Skin of body (tissue), 2 donors: ENCODE data around the gene GADD45B. TPM values are rescaled to one million over a fixed set of nuclear protein-coding genes. Genes with fewer than 3 reads are reported as not detected.

Source experiments
- DNase-seq: peaks from one replicate; lab custom pipeline; 2025; lab: John Stamatoyannopoulos, UW
- total RNA-seq: library from RNA; depleted of rRNA; stranded (reverse); fragments of >200 nt; gene quantifications from one replicate; pipeline ENCODE4 v1.2.3, GENCODE V29; 2014

The GADD45B gene, protein sequence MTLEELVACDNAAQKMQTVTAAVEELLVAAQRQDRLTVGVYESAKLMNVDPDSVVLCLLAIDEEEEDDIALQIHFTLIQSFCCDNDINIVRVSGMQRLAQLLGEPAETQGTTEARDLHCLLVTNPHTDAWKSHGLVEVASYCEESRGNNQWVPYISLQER
- total RNA-seq: 55.8 TPM

DNA sequence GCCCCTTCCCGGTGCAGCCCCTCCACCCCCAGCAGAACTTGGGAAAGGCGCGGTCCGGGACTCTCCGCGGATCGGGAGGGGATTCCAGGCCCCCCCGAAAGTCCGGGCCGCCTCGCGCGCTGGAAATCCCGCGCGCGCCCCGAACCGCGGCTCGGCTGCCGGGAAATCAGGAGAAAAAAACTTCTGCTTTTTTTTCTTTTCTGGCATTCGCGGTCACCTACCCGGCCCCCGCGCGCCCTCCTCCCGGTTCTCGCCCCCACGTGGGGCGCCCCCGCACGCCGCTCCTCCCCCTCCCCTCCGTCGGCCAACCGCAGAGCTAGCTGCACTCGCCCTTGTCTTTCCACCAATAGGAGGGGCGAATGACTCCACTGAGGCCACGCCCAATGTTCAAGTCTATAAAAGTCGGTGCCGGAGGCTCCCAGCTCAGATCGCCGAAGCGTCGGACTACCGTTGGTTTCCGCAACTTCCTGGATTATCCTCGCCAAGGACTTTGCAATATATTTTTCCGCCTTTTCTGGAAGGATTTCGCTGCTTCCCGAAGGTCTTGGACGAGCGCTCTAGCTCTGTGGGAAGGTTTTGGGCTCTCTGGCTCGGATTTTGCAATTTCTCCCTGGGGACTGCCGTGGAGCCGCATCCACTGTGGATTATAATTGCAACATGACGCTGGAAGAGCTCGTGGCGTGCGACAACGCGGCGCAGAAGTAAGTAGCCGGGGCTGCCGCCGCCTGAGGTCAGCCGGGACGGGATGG, at the start of gene GADD45B:
TSS of gene GADD45B (plus strand) at position 426 of the 749 bp plus-strand sequence. CDS start at position 658, 232 bp downstream.
- peak; percentile 98 for DNase-seq

DNA sequence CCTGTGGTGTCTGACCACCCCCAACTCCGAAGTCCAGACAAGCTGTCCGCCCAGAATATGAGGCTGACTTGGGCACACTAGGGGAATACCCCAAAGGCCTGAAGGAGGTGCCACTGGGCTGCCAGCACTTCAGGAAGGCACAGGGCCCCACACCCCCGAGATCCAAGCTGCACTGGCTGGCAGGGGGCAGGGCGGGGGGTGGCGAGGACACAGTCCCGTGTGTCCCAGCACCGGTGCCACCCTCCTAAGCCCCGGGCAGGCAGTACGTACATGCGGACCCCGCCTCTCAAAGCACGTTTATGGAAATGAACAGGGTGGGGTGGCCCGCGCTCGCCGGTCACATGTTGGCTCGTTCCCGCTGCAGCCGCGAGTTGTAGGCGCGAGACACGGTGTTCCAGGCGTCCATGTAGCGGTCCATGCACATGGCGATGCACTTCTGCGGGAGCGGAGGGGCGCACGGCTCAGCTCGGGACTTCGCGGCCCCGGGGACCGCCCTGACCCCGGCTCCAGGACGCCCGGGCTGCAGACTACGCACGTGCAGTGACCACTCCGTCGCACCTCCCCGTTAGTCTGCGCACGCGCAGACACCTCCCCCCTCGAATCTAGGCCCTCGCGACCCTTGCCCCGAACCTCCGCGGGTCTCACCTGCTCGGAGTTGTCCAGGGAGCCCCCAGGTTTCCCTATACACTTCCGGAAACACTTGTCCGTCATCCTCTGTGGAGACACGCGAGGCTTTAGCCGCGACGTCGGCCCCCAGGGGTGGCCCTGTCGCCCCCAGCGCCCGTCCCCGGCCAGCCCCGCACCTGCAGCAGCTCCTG, 49.1 kb upstream of the GADD45B start:
- no peak for DNase-seq

DNA sequence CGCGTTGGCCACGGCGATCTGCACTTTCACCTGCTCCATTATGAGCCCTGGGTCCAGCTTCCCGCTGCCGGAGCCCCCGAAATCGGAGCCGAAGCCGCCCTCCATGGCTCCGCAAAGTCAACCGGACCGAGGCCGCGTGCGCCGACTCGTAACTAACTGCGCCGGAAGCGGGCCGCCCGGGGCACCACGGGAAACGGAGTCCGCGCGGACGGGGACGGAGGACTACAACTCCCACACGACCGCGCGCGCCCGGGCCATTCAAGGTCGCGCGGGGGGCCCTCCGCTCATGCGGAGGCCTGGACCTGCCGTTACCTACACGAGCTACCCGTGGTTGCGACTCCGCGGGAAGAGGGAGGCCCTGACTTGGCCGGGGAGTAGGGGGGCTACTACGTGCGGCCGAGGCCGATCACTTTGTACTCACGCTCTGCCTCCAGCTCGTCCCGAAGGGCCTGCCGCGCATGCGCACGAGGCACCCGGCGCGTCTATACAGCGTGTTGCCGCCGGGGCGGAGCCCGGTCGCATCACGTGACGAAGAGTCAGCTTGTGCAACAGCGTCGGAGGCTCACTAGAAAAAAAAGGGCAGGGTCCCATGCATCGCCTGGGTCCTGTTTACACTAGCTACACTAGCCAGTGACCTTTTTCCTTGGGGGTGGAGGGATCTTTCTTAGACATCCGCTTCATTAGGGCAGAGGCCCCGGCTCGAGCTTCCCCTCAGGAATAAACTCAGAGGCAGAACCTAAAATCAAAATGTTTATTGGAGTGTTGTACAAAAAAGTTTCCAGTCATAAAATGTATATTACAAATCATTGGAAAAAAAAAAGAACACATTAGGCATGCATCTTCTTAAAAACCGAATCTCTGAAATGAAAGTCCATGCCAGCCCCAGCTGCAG, 48.3 kb upstream of the GADD45B start, which contains the start of gene TIMM13:
TSS of gene TIMM13 (minus strand) at position 158 of the 892 bp plus-strand sequence. CDS start at position 105, 53 bp downstream.
- peak; percentile 95 for DNase-seq

DNA sequence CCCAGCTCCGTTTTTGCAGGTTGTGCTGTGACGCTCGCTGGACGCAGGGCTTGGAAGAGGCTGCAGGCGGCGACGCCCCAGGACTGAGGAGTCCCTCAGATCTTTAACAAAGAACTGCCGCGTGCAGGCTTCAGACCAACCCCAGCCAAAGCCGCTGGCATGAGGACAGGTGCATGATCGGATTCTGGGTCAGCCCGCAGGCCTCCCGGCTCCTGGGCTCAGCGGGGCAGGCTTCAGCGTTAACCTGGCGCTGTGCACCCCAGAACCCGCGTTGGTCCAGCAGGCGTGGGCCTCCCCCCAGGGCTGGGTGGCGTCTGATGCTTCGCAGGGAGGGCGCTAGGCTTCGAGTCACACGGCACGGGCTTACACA, 47.6 kb upstream of the GADD45B start:
- no peak for DNase-seq

DNA sequence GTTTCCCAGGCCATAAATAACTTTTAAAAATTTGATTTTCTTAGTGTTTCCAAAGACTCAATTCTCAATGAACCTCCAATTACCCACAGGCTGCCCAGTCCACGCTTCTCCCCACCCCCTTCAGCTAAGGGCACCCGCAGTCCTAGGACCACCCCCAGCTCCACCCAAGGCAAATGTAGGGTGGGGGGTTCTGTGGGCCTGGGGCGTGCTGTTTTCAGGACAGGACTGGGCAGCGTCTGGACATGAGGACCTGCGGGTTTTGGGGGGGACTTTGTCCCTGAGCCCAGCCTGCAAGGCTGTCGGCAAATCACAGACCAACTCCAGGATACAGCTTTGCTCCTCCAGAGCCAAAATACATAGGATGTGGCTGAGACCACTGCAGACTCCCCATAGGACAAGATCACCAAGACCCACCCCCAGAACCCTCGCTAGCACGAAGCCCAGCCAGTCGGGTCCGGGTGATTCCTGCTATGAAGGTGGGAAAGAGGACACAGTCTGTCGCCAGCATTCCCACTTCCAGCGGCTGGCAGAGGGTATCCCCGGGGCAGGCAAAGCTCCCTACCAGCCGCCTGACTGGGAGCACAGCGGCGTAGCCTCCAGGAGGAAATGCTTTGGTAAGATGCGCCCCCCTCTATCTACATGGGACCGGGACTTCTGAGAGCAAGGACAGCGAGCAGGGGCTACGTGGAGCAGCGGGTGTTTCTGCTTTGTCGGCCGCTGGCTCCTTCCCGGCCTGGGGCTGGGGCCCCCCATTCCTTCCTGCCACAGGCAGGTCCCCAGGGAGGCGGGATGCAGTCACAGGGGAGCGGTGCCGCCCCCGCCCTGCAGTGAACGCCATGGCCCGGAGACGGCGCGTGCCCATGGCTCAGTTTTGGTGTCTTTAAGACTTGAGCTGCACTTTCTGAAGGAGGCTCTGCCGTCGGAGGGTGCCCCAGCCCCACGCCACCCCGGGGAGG, 46.9 kb upstream of the GADD45B start:
- DNase-seq: no peak

DNA sequence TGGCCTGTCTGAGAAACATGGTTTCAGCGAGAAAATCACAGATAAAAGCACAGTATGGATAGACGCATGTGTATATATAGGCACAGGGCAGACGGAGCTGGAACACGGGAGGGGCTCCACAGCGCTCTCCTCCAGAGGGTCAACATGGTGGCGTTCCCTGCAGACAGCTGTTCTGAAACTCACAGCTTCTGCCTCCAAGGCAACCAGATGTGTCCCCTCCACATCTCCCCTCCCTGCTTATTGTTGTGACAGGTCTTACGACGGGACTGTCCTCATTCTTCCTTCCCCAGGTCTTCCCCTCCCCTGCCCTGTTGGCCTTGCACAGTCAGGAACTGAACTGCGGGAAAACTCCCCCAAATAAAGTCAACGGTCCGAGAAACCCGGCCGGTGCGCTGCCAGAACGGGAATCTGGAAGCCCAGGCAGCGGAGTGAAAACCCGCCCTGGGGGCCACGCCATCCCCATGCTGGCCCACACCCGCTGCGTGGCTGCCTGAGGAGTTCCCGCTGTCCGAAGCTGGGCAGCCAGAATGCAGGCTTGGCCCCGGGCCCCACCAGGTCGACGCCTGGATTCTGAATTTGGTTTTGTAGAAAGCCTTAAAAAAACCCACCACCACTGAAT, 45.9 kb upstream of the GADD45B start:
- no peak for DNase-seq

DNA sequence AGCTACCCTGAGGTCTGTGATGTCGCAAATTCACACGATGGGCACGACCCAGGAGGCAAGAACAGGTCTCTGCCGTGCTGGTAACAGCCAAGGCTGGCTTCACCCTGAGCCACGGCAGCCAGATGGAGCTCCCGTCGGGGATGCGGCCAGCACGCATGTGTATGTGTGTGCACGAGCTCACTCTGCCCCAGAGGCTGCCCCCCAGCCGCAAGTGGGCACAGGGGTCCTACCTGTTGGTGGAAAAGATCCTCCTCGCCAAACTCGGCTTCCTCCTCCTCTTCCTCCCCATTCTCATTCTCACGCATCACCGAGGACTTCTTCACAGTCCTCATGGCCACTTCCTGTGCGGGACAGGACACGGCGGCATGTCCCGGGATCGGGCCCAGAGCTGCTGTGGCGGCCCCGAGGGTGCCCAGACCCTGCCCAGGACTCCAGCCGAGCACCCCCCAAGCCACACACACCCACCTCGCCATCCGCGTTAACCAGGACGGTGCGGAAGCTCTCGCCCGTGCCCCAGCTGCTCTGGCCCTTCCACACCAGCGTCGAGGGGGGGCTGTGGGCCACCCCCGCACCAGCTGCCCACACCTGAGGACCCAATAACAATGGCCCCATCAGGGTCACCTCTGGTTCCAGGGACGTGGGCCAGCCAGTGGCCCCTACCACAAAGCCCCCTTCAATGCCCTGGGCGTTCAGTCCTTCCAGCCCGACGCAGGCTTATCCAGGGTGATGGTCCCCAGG, 44.4 kb upstream of the GADD45B start:
- no peak for DNase-seq

DNA sequence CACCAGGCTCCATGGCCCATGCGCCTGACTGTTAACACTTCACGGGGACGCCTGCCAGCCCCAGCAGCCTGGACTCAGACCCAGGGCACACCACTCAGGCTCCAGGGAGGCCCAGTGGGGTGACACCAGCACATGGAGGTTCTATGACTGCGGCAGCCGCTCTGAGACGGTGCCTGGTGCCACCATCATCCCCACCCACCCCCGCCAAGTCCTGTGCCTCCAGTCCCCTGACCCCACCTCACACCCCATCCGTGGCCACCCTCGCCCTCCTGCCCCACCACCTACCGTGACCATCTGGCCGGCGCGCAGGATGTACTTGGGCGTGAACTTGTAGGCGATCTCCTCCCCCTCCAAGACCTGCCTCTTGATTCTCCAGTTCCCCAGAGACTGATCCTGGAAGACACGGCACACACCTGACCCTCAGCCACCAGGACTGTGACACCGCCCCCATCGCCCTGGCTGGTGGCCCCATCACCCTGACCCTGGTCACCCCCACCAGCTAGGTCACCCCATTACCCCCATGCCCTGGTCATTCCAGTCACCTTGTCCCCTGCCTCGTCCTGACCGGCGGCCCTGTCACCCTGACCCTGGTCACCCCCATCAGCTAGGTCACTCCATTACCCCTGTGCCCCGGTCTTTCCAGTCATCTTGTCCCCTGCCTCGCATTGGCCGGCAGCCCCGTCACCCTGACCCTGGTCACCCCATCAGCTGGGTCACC, 43.6 kb upstream of the GADD45B start:
- no peak for DNase-seq

DNA sequence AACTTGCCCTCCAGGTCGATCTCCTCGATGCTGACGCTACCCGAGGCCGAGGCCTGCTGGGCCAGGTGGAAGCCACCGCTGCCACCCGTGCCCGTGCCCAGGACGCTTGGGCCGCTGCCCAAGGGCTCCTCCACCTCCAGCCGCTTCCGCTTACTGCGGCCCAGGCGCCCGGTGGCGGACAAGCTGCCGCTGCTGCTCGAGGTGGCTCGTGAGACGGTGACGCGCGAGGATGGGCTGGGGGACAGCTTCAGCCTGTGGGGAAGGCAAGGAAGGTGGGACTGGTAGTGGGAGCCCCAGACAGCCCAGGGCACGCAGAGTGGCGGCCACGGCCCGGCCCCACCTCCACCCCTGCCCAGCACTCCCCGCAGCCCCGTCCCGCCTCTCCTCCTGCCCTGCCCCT, 42.1 kb upstream of the GADD45B start:
- DNase-seq: no peak

DNA sequence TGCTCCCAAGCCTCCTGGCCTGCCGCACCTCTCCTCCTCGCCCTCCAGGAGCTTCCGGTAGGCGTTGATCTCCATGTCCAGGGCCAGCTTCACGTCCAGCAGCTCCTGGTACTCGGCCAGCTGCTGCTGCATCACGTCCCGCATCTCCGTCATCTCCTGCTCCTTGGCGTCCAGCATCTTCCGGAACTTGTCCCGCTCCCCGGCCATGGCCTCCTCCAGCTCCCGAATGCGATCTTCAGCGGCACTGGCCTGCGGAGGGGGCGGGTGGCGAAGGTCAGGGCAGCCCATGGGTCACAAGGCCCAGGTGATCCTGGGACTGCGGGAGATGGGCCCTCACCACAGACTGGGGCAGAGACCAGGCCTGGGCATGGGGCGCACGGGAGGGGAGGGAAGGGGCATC, 41.7 kb upstream of the GADD45B start:
- DNase-seq: no peak

DNA sequence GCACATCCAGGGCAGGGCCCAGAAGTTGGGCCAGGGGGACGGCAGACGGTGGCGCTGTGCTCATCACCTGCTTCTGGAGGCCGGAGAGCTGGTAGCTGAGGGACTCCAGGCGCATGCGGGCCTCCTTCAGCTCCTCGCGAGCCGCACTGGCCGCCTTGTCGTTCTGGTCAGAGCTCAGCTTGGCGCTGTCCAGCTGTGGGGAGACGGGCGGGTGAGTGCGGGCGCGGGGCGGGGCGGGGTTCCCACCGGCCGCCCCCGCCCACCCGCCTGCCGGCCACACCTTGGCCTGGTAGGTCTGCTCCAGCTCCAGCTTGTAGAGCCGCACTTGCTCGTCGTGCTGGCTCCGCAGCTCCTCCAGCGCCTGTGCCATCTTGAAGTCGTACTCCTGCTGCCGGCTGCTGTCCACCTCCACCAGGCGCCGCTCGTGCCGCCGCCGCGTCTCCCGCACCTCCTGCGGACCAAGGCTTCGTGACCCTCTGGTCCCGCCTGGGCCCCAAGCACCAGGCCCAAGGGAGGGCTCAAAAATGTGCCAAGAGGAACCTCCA, 41.1 kb upstream of the GADD45B start:
- DNase-seq: no peak

DNA sequence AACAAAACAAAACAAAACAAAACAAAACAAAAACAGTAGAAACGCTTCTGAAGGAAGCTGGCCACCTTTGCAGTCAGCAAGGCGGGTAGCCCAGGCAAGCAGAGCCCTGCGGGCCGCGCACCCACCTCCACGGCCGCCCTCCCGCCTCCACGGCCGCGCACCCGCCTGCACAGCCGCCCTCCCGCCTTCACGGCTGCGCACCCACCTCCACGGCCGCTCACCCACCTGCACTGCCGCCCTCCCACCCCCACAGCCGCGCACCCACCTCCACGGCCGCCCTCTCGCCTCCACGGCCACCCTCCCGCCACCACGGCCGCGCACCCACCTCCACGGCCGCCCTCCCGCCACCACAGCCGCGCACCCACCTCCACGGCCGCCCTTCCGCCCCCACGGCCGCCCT, 39.5 kb upstream of the GADD45B start:
- no peak for DNase-seq

DNA sequence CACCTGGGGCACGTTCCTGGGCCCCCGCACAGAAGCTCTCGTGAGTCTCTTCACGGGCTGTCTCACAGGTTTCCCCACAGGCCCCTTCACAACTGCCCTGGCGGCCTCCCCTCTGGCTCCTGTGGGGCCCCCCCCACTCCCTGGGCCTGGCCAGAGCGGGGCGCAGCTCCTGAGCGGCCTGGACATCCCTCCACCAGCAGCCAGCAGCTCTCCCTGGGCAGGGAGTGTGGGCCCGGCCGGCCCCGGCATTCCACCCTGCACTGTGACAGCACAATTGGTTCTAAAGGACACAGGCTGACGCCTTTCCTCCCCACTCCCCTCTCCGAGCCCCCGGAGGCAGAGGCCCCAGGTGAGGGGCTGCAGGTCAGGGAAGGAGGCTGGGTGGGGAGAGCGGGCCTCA, 39.0 kb upstream of the GADD45B start:
- no peak for DNase-seq

DNA sequence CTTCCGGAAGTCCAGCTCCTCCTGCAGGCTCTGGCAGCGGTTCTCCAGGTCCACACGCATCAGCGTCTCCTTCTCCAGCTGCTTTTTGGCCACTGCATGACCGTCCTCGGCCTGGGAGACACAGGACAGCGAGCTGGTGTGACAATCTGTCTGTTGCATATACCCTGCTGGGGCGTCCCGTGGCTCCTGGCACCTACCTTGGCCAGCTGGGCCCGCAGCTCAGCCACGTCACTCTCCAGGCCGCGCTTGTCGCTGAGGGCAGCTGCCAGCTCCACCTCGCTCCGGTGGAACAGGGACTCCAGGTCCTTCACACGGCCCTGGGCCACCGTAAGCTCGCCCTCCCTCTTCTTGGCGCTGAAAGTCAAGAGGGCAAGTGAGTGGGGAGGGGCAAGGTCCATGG, 37.7 kb upstream of the GADD45B start:
- DNase-seq: no peak

DNA sequence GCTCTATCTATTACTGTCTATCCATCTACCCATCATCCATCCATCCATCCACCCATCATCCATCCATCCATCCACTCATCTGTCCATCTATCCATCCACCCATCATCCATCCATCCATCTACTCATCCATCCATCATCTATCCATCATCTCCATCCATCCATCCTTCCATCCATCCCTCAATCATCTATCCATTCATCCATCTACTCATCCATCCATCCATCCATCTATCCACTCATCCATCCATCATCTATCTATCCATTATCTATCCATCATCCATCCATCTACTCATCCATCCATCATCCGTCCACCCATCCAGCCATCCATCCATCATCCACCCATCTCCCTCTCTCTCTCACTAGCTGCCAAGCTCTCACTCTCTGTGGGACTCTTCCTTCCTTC, 35.4 kb upstream of the GADD45B start:
- DNase-seq: no peak

DNA sequence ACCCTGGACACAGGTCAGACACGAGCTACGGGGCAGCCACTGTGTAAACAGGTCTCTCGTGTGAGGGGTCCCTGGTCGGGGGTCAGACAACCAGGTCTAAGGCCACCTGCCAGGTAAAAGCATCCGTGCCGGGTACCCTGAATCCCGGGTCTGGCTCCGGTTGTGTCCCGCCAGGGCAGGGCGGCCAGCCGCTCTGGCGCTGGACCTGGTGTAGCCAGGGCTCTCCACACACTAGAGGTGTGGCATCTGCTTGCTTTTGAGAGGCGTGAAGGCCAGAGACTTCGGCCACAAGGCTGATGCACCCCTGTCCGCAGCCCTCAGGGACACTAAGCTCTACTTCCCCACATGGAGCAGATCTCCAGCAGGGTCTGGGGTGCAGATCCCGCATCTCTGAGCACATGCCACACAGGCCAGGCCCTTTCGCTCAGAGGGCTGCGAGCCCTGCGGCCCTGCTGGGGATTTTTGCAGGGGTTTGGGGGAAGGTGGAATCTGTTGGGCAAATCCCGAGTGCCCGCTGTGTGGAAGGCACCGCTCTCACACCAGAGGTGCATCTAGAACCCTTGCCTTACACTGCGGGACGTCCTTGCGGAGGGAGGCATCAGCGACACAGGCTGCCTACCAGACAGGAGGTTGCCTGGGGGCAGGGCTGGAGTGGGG, 34.7 kb upstream of the GADD45B start:
- DNase-seq: no peak

DNA sequence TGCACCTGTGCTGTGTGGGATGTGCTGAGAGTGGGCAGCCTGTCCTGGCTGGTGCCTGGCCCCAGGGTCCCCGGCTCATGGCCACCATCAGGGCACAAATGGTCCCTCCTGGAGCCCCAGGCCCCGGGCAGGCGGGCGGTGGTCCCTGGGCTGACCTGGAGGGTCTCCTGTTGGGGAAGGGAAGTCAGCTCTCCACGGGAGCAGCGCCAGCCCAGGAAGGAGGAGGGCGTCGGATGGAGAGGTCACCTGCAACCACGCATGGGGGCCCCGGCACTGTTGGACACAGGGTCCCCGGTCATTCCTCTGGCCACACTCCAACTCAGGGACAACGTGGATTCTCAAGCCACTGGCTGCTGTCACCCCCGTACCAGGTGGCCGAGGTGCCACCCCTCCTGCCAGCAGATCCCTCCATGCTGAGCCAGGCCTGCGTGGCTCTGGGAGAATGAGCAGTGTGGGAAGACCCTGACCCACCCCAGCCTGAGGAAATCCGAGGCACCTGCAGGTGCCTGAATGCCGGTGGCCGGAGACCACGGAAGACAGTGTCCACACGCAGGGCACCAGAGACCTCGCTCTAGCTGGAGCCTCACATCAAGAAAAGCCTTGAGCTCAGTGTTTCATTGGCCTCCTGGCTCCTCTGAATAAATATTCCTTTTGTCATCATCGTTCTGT, 32.7 kb upstream of the GADD45B start:
- no peak for DNase-seq
